Neural progenitor cell (in vitro differentiated cells): Measurements from ENCODE around the gene CD320. TPM values are rescaled to one million over a fixed set of nuclear protein-coding genes. Genes with fewer than 3 reads are reported as not detected.

Experiments
- DNase-seq: peaks from one replicate; pipeline ENCODE4 v3.0.0-alpha.2; 2016; ENCODE audit warnings: low spot score
- H2AFZ ChIP-seq: fragments of 200-600 bp; sonication (generic); replicated peaks from 2 replicates; pipeline ENCODE4 v1.6.1; 2016; ENCODE audit warnings: antibody characterized with exemption
- H3F3A ChIP-seq: fragments of 200-600 bp; sonication (generic); 2 replicates; pipeline ENCODE4 v1.6.1; 2016; ENCODE audit warnings: antibody characterized with exemption, low read depth
- H3K27ac ChIP-seq: fragments of 200-600 bp; sonication (generic); 2 replicates; pipeline ENCODE4 v1.5.1; 2016; ENCODE audit warnings: mild to moderate bottlenecking
- H3K27me3 ChIP-seq: fragments of 200-600 bp; sonication (generic); 2 replicates; pipeline ENCODE4 v1.6.1; 2016; ENCODE audit warnings: mild to moderate bottlenecking, moderate library complexity
- H3K36me3 ChIP-seq: fragments of 200-600 bp; sonication (generic); 2 replicates; pipeline ENCODE4 v1.5.1; 2016
- H3K4me1 ChIP-seq: fragments of 200-600 bp; sonication (generic); 2 replicates; pipeline ENCODE4 v1.6.1; 2016; ENCODE audit warnings: mixed run types
- H3K4me2 ChIP-seq: fragments of 200-600 bp; sonication (generic); 2 replicates; pipeline ENCODE4 v1.6.1; 2016
- H3K4me3 ChIP-seq: fragments of 200-600 bp; sonication (generic); 2 replicates; pipeline ENCODE4 v1.5.1; 2016
- H3K79me2 ChIP-seq: fragments of 200-600 bp; sonication (generic); 2 replicates; pipeline ENCODE4 v1.6.1; 2016; ENCODE audit warnings: low read depth
- H3K9ac ChIP-seq: fragments of 200-600 bp; sonication (generic); 2 replicates; pipeline ENCODE4 v1.6.1; 2016
- H3K9me3 ChIP-seq: fragments of 200-600 bp; sonication (generic); 2 replicates; pipeline ENCODE4 v1.5.1; 2016; ENCODE audit warnings: low read depth
- H4K20me1 ChIP-seq: fragments of 200-600 bp; sonication (generic); 2 replicates; pipeline ENCODE4 v1.6.1; 2016; ENCODE audit warnings: low read depth
- H3K27ac Mint-ChIP-seq: 3 replicates; pipeline ENCODE4 v1.8.0; 2021; ENCODE audit warnings: mixed read lengths
- H3K27me3 Mint-ChIP-seq: 2 replicates; pipeline ENCODE4 v1.8.0; 2022; ENCODE audit warnings: low read depth, mild to moderate bottlenecking, inconsistent platforms, moderate library complexity, mixed read lengths; ENCODE audit not compliant: insufficient read depth
- H3K36me3 Mint-ChIP-seq: 3 replicates; pipeline ENCODE4 v1.8.0; 2021; ENCODE audit warnings: mixed read lengths
- H3K4me1 Mint-ChIP-seq: 3 replicates; pipeline ENCODE4 v1.8.0; 2021; ENCODE audit warnings: mixed read lengths
- H3K4me3 Mint-ChIP-seq: 3 replicates; pipeline ENCODE4 v1.8.0; 2021; ENCODE audit warnings: mild to moderate bottlenecking, moderate library complexity, mixed read lengths
- H3K9me3 Mint-ChIP-seq: 3 replicates; pipeline ENCODE4 v1.8.0; 2020; ENCODE audit warnings: mixed read lengths
- EZH2 ChIP-seq: fragments of 200-600 bp; sonication (generic); IDR thresholded peaks from 2 replicates; pipeline ENCODE4 v1.6.1; 2017; ENCODE audit warnings: antibody characterized with exemption, mild to moderate bottlenecking, moderate library complexity
- EZH2phosphoT487 ChIP-seq: fragments of 200-600 bp; sonication (generic); IDR thresholded peaks from 2 replicates; pipeline ENCODE4 v1.6.1; 2017; ENCODE audit warnings: antibody characterized with exemption
- total RNA-seq: library from RNA; depleted of rRNA; stranded (reverse); fragments of >200 nt; gene quantifications from 2 replicates; pipeline ENCODE4 v1.2.3, GENCODE V29; 2015; ENCODE audit warnings: low replicate concordance
- TF ChIP-seq, protein P1 (sequence below): fragments of 200-600 bp; sonication (generic); IDR thresholded peaks from 2 replicates; pipeline ENCODE4 v1.5.1; 2017; ENCODE audit warnings: antibody characterized with exemption, mild to moderate bottlenecking

CD320 gene
- total RNA-seq, 1 donor from 2014 or later, result 22.4 TPM

DNA sequence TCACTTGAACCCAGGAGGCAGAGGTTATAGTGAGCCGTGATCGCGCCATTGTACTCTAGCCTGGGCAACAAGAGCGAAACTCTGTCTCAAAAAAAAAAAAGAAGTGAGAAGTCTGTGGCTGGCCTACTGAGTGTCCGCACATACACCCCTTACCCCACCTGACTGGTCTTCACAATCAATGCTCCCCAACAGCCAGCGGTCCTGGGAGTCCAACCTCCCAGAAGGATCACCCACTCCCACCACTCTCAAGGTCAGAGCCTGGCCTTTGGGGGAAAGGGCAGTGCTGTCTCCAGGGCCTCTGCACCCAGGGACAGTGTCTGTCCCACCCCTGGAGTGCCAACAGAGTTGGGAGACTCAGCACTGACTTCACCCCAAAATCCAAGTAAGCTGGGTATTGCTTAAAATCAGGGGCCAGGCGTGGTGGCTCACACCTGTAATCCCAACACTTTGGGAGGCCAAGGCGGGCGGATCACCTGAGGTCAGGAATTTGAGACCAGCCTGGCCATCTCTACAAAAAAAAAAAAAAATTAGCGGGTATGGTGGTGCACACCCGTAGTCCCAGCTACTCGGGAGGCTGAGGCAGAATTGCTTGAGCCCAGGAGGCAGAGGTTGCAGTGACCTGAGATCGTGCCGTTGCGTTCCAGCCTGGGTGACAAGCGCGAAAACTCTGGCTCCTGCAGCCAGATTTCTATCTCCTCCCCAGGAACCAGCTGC, 2.3 kb upstream of the CD320 start:
- Histone ChIP-seq H3K9me3 (no peaks in the 10 kb centered on the region), H3K4me1 (peaks cover 10% of the 10 kb centered on the region), H3K9ac (no peak overlapping the region), H3K4me3 (no peak overlapping the region), H4K20me1 (peaks cover 10% of the 10 kb centered on the region), H3K4me2 (no peak overlapping the region), H3K27me3 (no peaks in the 10 kb centered on the region), H3F3A (peaks cover 18% of the 10 kb centered on the region), H3K27ac (no peak overlapping the region), H3K79me2 (peaks cover 12% of the 10 kb centered on the region), H3K36me3 (no peaks in the 10 kb centered on the region), H2AFZ (no peak overlapping the region)
- H3K9me3 Mint-ChIP-seq, result no peaks in the 10 kb centered on the region
- TF ChIP-seq EZH2, result no peak
- TF ChIP-seq, protein P1, sequence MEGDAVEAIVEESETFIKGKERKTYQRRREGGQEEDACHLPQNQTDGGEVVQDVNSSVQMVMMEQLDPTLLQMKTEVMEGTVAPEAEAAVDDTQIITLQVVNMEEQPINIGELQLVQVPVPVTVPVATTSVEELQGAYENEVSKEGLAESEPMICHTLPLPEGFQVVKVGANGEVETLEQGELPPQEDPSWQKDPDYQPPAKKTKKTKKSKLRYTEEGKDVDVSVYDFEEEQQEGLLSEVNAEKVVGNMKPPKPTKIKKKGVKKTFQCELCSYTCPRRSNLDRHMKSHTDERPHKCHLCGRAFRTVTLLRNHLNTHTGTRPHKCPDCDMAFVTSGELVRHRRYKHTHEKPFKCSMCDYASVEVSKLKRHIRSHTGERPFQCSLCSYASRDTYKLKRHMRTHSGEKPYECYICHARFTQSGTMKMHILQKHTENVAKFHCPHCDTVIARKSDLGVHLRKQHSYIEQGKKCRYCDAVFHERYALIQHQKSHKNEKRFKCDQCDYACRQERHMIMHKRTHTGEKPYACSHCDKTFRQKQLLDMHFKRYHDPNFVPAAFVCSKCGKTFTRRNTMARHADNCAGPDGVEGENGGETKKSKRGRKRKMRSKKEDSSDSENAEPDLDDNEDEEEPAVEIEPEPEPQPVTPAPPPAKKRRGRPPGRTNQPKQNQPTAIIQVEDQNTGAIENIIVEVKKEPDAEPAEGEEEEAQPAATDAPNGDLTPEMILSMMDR, result no peak
- no peak for TF ChIP-seq EZH2phosphoT487
- peaks cover 19% of the 10 kb centered on the region for H3K4me1 Mint-ChIP-seq
- peaks cover 4% of the 10 kb centered on the region for H3K36me3 Mint-ChIP-seq
- H3K4me3 Mint-ChIP-seq, result no peak overlapping the region
- DNase-seq, result no peak
- no peak overlapping the region for H3K27ac Mint-ChIP-seq
- peaks cover 10% of the 10 kb centered on the region for H3K27me3 Mint-ChIP-seq

DNA sequence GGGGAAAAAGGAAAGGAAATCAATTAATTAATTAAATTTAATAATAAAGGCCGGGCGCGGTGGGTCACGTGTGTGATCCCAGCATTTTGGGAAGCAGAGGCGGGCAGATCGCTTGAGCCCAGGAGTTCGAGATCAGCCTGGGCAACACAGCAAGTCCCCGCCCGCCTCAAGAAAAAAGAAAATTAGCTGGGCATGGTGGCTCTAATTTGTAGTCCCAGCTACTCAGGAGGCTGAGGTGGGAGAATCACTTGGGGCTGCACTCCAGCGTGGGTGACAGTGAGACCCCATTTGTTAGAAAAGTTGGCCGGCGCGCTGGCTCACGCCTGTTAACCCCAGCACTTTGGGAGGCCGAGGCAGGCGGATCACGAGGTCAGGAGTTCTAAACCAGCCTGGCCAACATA, 733 bp upstream of the CD320 start:
- Histone ChIP-seq H4K20me1 (peaks cover 10% of the 10 kb centered on the region), H3F3A (peaks cover 21% of the 10 kb centered on the region), H3K9me3 (no peaks in the 10 kb centered on the region), H3K79me2 (peaks cover 12% of the 10 kb centered on the region), H2AFZ (no peak overlapping the region), H3K27ac (no peak overlapping the region), H3K9ac (no peak overlapping the region), H3K27me3 (no peaks in the 10 kb centered on the region), H3K4me1 (peaks cover 13% of the 10 kb centered on the region), H3K36me3 (no peaks in the 10 kb centered on the region), H3K4me3 (peak overlapping the region; percentile 57), H3K4me2 (peak overlapping the region; percentile 95)
- Mint-ChIP-seq H3K27ac (no peak overlapping the region), H3K4me3 (peak overlapping the region; percentile 92), H3K4me1 (peaks cover 24% of the 10 kb centered on the region), H3K27me3 (peaks cover 12% of the 10 kb centered on the region), H3K9me3 (no peaks in the 10 kb centered on the region), H3K36me3 (peaks cover 4% of the 10 kb centered on the region)
- TF ChIP-seq EZH2, result no peak
- no peak for TF ChIP-seq EZH2phosphoT487
- TF ChIP-seq, protein P1, result no peak
- DNase-seq, result no peak

DNA sequence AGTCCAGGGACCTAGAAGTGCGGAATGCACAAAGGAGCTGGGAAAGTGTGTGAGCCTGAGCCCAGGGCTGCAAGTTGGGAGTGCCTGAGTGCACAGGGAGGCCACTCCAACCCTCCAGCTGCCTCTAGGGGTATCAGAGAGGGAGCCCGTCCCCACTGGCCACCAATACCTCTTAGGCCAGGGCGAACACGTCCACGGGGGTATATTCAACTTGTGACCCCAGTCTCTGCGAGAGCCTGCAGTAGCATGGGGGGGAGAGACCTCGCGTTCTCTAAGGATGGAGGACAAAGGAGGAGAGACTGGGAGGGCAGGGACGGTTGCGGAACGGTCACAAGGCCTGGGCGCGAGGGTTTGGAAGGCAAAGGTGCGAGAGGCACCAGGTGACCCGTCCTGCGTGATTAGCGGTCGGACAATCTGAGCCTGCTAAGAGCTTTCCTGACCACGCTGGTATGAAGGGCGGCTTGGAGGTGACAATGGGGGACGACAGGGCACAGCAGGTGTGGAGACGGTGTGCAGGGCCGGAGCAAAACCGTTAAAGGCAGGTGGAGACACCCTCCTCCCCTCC, 676 bp downstream of the CD320 start:
- Histone ChIP-seq H3K4me3 (peak overlapping the region; percentile 57), H3K36me3 (no peaks in the 10 kb centered on the region), H4K20me1 (peaks cover 10% of the 10 kb centered on the region), H3F3A (peaks cover 21% of the 10 kb centered on the region), H2AFZ (peak overlapping the region; percentile 2), H3K79me2 (peaks cover 12% of the 10 kb centered on the region), H3K9ac (no peak overlapping the region), H3K4me2 (peak overlapping the region; percentile 95), H3K9me3 (no peaks in the 10 kb centered on the region), H3K27me3 (no peaks in the 10 kb centered on the region), H3K4me1 (peaks cover 13% of the 10 kb centered on the region), H3K27ac (no peak overlapping the region)
- Mint-ChIP-seq H3K4me1 (peaks cover 24% of the 10 kb centered on the region), H3K4me3 (peak overlapping the region; percentile 92), H3K36me3 (peaks cover 2% of the 10 kb centered on the region), H3K9me3 (no peaks in the 10 kb centered on the region), H3K27me3 (peaks cover 12% of the 10 kb centered on the region), H3K27ac (peak overlapping the region; percentile 54)
- peak; percentile 49 for DNase-seq
- TF ChIP-seq, protein P1, result no peak
- TF ChIP-seq EZH2phosphoT487, result no peak
- no peak for TF ChIP-seq EZH2
